Cardiac muscle cell (in vitro differentiated cells and primary cell): Measurements from ENCODE around the gene APCDD1L. TPM values are rescaled to one million over a fixed set of nuclear protein-coding genes. Genes with fewer than 3 reads are reported as not detected.
A peak's percentile ranks its signal among the peaks of the same experiment; 100 is the strongest.

Source experiments
- DNase-seq, 2 donors: peaks; one replicate each; pipeline versions ENCODE4 v3.0.0 to v3.0.0-alpha.2; 2010 to 2017; ENCODE audit warnings: low read depth in 1 of 2, low spot score in 1 of 2
- H3K27ac ChIP-seq: fragments of 200-600 bp; sonication (generic); 2 replicates; pipeline ENCODE4 v1.5.1; 2016
- H3K27me3 ChIP-seq: fragments of 200-600 bp; sonication (generic); 2 replicates; pipeline ENCODE4 v1.6.0; 2016; ENCODE audit warnings: control low read depth
- H3K36me3 ChIP-seq: fragments of 200-600 bp; sonication (generic); 2 replicates; pipeline ENCODE4 v1.5.1; 2016; ENCODE audit warnings: control low read depth
- H3K4me1 ChIP-seq: fragments of 200-600 bp; sonication (generic); 2 replicates; pipeline ENCODE4 v1.8.1; 2017; ENCODE audit warnings: low read depth, mild to moderate bottlenecking, mixed run types
- H3K4me3 ChIP-seq: fragments of 200-600 bp; sonication (generic); 2 replicates; pipeline ENCODE4 v1.5.1; 2016; ENCODE audit warnings: mild to moderate bottlenecking
- H3K9me3 ChIP-seq: fragments of 200-600 bp; sonication (generic); 2 replicates; pipeline ENCODE4 v1.5.1; 2017; ENCODE audit warnings: low read depth, mild to moderate bottlenecking, control low read depth
- CTCF ChIP-seq: IDR thresholded peaks from 2 replicates; pipeline ENCODE4 v1.5.1; 2012; ENCODE audit warnings: low read depth, mild to moderate bottlenecking, low read length
- polyA plus RNA-seq: library from polyadenylated mRNA; unstranded; fragments of >200 nt; fragmentation: Nextera tagmentation; extraction: Ambion mirVana; gene quantifications from 2 replicates; pipeline ENCODE4 v1.2.1, GENCODE V29; 2016
- total RNA-seq: library from RNA; depleted of rRNA; stranded (reverse); fragments of >200 nt; gene quantifications from 2 replicates; pipeline ENCODE4 v1.2.3, GENCODE V29; 2016

Gene APCDD1L
- total and polyA plus RNA-seq, 2 experiments from 2014 or later, result 0.21 to 1.1 TPM

GRCh38 chr20:58481481-58482021 lies 33.6 kb downstream of the APCDD1L start:
- TF ChIP-seq CTCF, result peak; percentile 71
- Histone ChIP-seq H3K4me1 (no peaks in the 10 kb centered on the region), H3K4me3 (no peak overlapping the region), H3K27me3 (no peaks in the 10 kb centered on the region), H3K36me3 (no peaks in the 10 kb centered on the region), H3K9me3 (no peaks in the 10 kb centered on the region), H3K27ac (no peak overlapping the region)
- peak; percentile 44 to 69 for DNase-seq

DNA sequence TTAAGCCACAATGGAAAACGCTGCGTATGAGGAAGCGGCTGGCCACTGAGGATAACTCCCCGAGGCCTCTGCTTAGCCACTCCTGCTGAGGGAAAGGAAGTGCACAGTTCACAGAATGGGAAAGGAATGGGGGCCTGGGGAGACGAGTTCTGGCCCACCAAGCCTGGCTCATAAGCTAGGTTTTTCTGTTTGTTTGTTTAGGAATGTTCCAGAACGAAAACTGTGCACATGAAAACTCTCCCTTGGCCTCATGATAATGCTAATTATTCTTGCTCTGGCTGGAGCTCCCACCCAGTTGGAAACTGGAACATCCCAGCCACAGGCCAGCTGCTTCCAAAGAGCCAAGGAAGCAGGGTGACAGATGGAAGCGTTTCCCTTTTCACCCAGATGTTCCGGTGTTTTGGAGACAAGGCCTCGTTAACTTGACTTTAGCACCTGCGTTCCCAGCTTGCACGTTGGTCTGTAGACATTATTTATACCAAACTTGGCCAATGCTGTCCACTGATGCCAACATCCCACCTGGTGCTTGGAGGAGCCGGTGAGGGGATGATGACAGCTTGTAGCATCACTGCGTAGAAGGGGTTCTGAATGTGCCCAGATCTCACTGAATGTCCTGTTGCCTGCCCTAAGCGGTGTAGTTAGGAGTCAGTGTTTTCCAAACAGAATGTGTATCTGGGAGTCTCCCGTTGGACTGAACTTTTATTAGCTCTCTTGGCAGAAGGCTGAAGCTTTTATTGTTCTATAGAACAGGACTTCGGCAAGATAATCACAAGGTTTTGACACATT lies 34.5 kb downstream of the APCDD1L start:
- H3K27me3 ChIP-seq, result no peaks in the 10 kb centered on the region
- no peaks in the 10 kb centered on the region for H3K9me3 ChIP-seq
- H3K4me3 ChIP-seq, result no peak overlapping the region
- no peak for TF ChIP-seq CTCF
- no peak overlapping the region for H3K27ac ChIP-seq
- H3K36me3 ChIP-seq, result no peaks in the 10 kb centered on the region
- H3K4me1 ChIP-seq, result no peaks in the 10 kb centered on the region
- DNase-seq, result no peak

DNA sequence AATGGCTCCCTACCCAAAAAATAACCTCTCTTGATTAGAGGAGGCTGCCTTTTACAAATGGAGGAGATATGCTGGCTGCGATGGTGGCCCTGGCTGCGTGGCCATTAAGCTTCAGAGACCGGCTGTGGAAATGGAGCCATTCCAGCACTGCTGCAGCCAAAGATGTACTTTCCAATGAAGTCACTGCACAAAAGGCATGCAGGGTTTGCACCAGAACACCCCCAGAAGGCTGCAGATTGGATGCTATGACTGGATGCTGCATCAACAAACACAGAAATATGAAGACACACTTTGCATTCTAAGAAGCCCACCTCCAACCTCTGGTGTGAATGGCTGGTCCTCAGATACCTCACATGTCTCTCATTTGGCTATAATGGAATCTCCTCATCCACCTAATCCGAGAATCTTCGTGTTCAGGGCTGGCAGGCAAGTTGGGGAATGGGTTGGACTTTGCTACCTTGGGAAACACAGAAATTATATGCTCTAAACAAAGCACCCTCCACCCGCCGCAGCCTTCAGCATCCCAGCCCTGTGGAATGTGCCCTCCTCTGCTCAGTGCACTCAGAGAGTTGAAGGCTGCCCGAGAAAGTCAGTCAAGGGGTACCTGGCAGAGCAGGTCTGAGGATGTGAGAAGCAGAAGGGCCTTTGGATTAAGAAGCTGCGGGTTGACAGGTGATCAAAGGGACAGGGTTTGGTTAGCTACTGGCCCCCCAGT lies 35.3 kb downstream of the APCDD1L start:
- Histone ChIP-seq H3K36me3 (no peaks in the 10 kb centered on the region), H3K9me3 (no peaks in the 10 kb centered on the region), H3K4me1 (no peaks in the 10 kb centered on the region), H3K27me3 (no peaks in the 10 kb centered on the region), H3K27ac (no peak overlapping the region), H3K4me3 (no peak overlapping the region)
- no peak for DNase-seq
- no peak for TF ChIP-seq CTCF

DNA sequence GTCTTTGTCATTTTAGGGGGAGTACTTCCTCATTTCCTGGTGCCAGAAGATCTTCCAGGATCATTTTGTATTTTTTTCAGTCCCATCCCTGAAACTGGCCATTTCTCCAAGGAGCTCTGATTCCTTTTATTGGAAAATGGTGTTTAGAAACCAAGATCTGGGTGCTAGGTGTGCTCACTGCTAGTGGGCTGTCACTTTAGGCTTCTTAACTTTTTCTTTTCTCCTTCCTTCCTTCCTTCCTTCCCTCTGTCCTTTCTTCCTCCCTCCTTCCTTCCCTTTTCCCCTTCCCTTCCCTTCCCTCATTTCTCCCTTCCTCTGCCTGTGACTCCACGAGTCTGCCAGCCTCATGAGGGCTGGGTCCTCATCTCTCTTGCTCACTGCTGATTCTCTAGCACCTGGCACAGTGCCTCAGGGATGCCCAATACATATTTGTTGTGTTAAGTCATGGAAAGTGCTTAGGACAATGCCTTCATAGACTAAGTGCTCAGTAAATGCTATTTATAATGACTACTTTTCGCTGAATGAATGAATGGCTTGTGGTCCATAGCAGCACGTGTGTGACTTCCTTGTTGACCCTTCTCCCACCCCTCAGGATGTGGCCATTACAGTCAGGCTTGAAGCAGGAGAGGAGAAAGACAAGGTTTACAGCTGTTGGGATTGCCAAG lies 36.9 kb downstream of the APCDD1L start:
- DNase-seq, result no peak
- no peaks in the 10 kb centered on the region for H3K4me1 ChIP-seq
- no peak overlapping the region for H3K4me3 ChIP-seq
- no peak for TF ChIP-seq CTCF
- H3K9me3 ChIP-seq, result no peaks in the 10 kb centered on the region
- no peak overlapping the region for H3K27ac ChIP-seq
- no peaks in the 10 kb centered on the region for H3K27me3 ChIP-seq
- no peaks in the 10 kb centered on the region for H3K36me3 ChIP-seq

- Histone ChIP-seq H3K36me3 (no peaks in the 10 kb centered on the region), H3K4me1 (no peaks in the 10 kb centered on the region), H3K4me3 (no peak overlapping the region), H3K27ac (no peak overlapping the region), H3K9me3 (no peaks in the 10 kb centered on the region), H3K27me3 (no peaks in the 10 kb centered on the region)
- DNase-seq, result no peak
- no peak for TF ChIP-seq CTCF
Measured at GRCh38 chr20:58475466-58475865, 39.7 kb downstream of the APCDD1L start.
